ENCODE data around the gene BABAM1.

- TF ChIP-seq CTCF (optimal IDR thresholded peaks at IDR 0.05 in 1 of 3, IDR thresholded peaks at IDR 0.05 in 1 of 3, conservative IDR thresholded peaks at IDR 0.05 in 1 of 3; ENCODE audit: extremely low read depth in 1 of 3, insufficient read depth in 2 of 3, low read length in 3 of 3): no peak
- no peak for TF ChIP-seq EZH2 (IDR thresholded peaks at IDR 0.05; ENCODE audit: low read length)
Measured at GRCh38 chr19:17254636-17255035, 12.6 kb upstream of the BABAM1 start.

All from keratinocyte (primary cell).